CD4-positive, alpha-beta T cell (primary cell): Measurements from ENCODE around the gene WDFY2. TPM values are rescaled to one million over a fixed set of nuclear protein-coding genes. Genes with fewer than 3 reads are reported as not detected.

Experiments
- ATAC-seq: fragments of 200-7000 bp; cut with Tn5 transposase; one replicate; pipeline ENCODE4 v1.10.0; 2022; ENCODE audit warnings: mild to moderate bottlenecking; ENCODE audit not compliant: poor library complexity
- CTCF ChIA-PET: fragments of 350-600 bp; sonication (Branson Sonifier 250); formaldehyde crosslinking; loops from one replicate; lab custom pipeline; 2021; ENCODE audit warnings: antibody characterized with exemption, inconsistent platforms; lab: Charles Lee
- POLR2A ChIA-PET: fragments of 350-600 bp; sonication (Branson Sonifier 250); formaldehyde crosslinking; loops from one replicate; lab custom pipeline; 2021; ENCODE audit warnings: antibody characterized with exemption, inconsistent platforms; lab: Charles Lee
- DNase-seq, 14 experiments: peaks; one replicate each; pipeline ENCODE4 v3.0.0-alpha.2; 2013 to 2020; ENCODE audit warnings: mixed read lengths in 2 of 14
- H3K27ac ChIP-seq, 2 donors: one replicate each; pipeline versions ENCODE4 v1.5.1 to v1.7.0; 2013; ENCODE audit warnings: low read length in 2 of 2, low read depth in 1 of 2, mild to moderate bottlenecking in 1 of 2
- H3K27me3 ChIP-seq, 2 experiments: 1 replicate in 1 of 2; 2 replicates in 1 of 2; pipeline versions ENCODE4 v1.6.1 to v1.7.0; 2013; ENCODE audit warnings: low read length in 2 of 2, control low read depth in 1 of 2, mild to moderate bottlenecking in 1 of 2, moderate library complexity in 1 of 2; ENCODE audit not compliant: insufficient read depth in 2 of 2, control insufficient read depth in 1 of 2
- H3K36me3 ChIP-seq: one replicate; pipeline ENCODE4 v1.6.1; 2013; ENCODE audit warnings: low read length, control low read depth; ENCODE audit not compliant: insufficient read depth
- H3K4me1 ChIP-seq: one replicate; pipeline ENCODE4 v1.6.1; 2013; ENCODE audit warnings: low read length, control low read depth; ENCODE audit not compliant: insufficient read depth
- H3K4me3 ChIP-seq: one replicate; pipeline ENCODE4 v1.5.1; 2013; ENCODE audit warnings: mild to moderate bottlenecking, low read length, moderate library complexity
- H3K9me3 ChIP-seq, 2 experiments: 1 replicate in 1 of 2; 2 replicates in 1 of 2; pipeline versions ENCODE4 v1.6.1 to v1.7.0; 2013; ENCODE audit warnings: low read length in 2 of 2, mild to moderate bottlenecking in 2 of 2, control low read depth in 1 of 2, moderate library complexity in 1 of 2; ENCODE audit not compliant: control insufficient read depth in 1 of 2, insufficient read depth in 1 of 2
- H3K27ac Mint-ChIP-seq: one replicate; pipeline ENCODE4 v1.8.0; 2020; ENCODE audit warnings: mixed read lengths
- H3K27me3 Mint-ChIP-seq: one replicate; pipeline ENCODE4 v1.8.0; 2021; ENCODE audit warnings: mixed read lengths
- H3K36me3 Mint-ChIP-seq: one replicate; pipeline ENCODE4 v1.8.0; 2021; ENCODE audit warnings: low read depth, mixed read lengths
- H3K4me1 Mint-ChIP-seq: one replicate; pipeline ENCODE4 v1.8.0; 2021; ENCODE audit warnings: low read depth, mixed read lengths
- H3K4me3 Mint-ChIP-seq: one replicate; pipeline ENCODE4 v1.8.0; 2020; ENCODE audit warnings: mild to moderate bottlenecking, mixed read lengths
- H3K9me3 Mint-ChIP-seq: one replicate; pipeline ENCODE4 v1.8.0; 2020; ENCODE audit warnings: mixed read lengths
- intact Hi-C, 2 experiments: fragments of 100-400 bp; cut with DNase I in 1 of 2; cut with micrococcal nuclease in 1 of 2; formaldehyde crosslinking; loops; one replicate each; pipeline versions ENCODE4 v1.15.1 to v1.9.0; 2023 to 2025; cut with DNase I, micrococcal nuclease
- total RNA-seq, 174 experiments: library from RNA in 2 of 174; stranded (reverse) in 2 of 174; gene quantifications; one replicate each; pipeline ENCODE4 v1.2.3 and lab custom pipeline; 2021 to 2026
- TF ChIP-seq, protein P1 (sequence below): fragments of 200-600 bp; IDR thresholded peaks from one replicate; pipeline ENCODE4 v1.8.0; 2022; ENCODE audit warnings: antibody characterized with exemption, mild to moderate bottlenecking

The WDFY2 gene
- total RNA-seq, 2 experiments from 2014 or later = 21.4 to 21.9 TPM

DNA sequence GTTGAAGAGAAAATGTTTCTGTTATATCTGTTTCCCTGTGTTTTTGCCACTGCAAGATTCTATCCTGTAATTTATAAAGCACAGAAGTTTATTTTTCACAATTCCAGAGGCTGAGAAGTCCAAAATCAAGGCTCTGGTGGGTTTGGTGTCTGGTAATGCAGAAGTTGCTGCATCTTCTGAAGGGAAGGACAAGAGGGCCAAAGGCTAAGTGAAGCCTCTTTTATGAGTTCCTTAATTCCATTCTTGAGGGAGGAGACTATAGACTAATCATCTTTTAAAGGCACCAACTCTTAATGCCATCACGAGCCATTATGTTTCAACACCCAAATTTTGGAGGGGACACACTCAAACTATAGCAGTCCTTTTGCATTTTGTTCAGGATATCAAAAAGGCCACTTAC, 34.1 kb upstream of the WDFY2 start:
- Mint-ChIP-seq H3K27me3 (no peaks in the 10 kb centered on the region), H3K27ac (no peak overlapping the region), H3K36me3 (no peaks in the 10 kb centered on the region), H3K4me1 (no peaks in the 10 kb centered on the region), H3K9me3 (no peaks in the 10 kb centered on the region), H3K4me3 (no peak overlapping the region)
- ChIA-PET POLR2A (no interaction called here), CTCF (interaction anchor here (1.1 kb wide), 1 partner anchor 10 kb away, joined by 4 read pairs; no protein-coding TSS in a partner anchor)
- intact Hi-C loops = no loop called here
- TF ChIP-seq, protein P1, sequence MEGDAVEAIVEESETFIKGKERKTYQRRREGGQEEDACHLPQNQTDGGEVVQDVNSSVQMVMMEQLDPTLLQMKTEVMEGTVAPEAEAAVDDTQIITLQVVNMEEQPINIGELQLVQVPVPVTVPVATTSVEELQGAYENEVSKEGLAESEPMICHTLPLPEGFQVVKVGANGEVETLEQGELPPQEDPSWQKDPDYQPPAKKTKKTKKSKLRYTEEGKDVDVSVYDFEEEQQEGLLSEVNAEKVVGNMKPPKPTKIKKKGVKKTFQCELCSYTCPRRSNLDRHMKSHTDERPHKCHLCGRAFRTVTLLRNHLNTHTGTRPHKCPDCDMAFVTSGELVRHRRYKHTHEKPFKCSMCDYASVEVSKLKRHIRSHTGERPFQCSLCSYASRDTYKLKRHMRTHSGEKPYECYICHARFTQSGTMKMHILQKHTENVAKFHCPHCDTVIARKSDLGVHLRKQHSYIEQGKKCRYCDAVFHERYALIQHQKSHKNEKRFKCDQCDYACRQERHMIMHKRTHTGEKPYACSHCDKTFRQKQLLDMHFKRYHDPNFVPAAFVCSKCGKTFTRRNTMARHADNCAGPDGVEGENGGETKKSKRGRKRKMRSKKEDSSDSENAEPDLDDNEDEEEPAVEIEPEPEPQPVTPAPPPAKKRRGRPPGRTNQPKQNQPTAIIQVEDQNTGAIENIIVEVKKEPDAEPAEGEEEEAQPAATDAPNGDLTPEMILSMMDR = no peak
- DNase-seq (no peak), ATAC-seq (no peak)
- H3K36me3 ChIP-seq = no peaks in the 10 kb centered on the region
- H3K4me1 ChIP-seq = no peaks in the 10 kb centered on the region
- H3K9me3 ChIP-seq = no peaks in the 10 kb centered on the region
- no peak overlapping the region for H3K4me3 ChIP-seq
- H3K27ac ChIP-seq = no peak overlapping the region
- H3K27me3 ChIP-seq = no peaks in the 10 kb centered on the region

- ChIA-PET CTCF (interaction anchor here (1.1 kb wide), 1 partner anchor 11 kb away, joined by 4 read pairs; no protein-coding TSS in a partner anchor), POLR2A (no interaction called here)
- intact Hi-C loops = no loop called here
- Histone ChIP-seq H3K27ac (no peak overlapping the region), H3K4me1 (no peaks in the 10 kb centered on the region), H3K9me3 (no peaks in the 10 kb centered on the region), H3K4me3 (no peak overlapping the region), H3K36me3 (no peaks in the 10 kb centered on the region), H3K27me3 (no peaks in the 10 kb centered on the region)
- no peak for DNase-seq
- H3K27me3 Mint-ChIP-seq = no peaks in the 10 kb centered on the region
- no peaks in the 10 kb centered on the region for H3K9me3 Mint-ChIP-seq
- H3K27ac Mint-ChIP-seq = no peak overlapping the region
- no peaks in the 10 kb centered on the region for H3K4me1 Mint-ChIP-seq
- TF ChIP-seq, protein P1 = no peak
- H3K36me3 Mint-ChIP-seq = no peaks in the 10 kb centered on the region
- ATAC-seq = no peak
- no peak overlapping the region for H3K4me3 Mint-ChIP-seq
Observed at GRCh38 chr13:51551416-51551815, 32.8 kb upstream of the WDFY2 start.

DNA sequence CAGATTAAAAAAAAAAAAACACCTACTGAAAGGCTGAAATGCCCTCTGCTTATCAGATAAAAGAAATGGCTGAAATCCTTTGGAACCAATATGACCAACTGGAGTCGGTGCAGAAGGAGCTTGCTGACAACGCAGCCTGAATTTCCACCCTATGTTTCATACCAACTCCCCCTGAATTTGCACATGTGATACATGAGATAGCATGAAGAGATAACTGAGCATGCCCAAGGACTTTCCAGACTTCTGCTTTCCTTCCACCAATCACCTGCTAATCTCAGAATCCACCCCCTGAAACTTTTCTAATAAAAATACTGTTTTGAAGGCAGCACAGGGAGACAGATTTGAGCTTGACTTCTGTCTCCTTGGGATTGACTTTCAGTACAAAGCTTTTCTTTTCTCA, 32.2 kb upstream of the WDFY2 start:
- Mint-ChIP-seq H3K4me1 (no peaks in the 10 kb centered on the region), H3K9me3 (no peaks in the 10 kb centered on the region), H3K36me3 (no peaks in the 10 kb centered on the region), H3K4me3 (no peak overlapping the region), H3K27me3 (no peaks in the 10 kb centered on the region), H3K27ac (no peak overlapping the region)
- Histone ChIP-seq H3K4me1 (no peaks in the 10 kb centered on the region), H3K27ac (no peak overlapping the region), H3K36me3 (no peaks in the 10 kb centered on the region), H3K9me3 (no peaks in the 10 kb centered on the region), H3K4me3 (no peak overlapping the region), H3K27me3 (no peaks in the 10 kb centered on the region)
- TF ChIP-seq, protein P1 = no peak
- POLR2A ChIA-PET = interaction anchor here (0.6 to 0.7 kb wide), 2 partner anchors 44 to 98 kb away, joined by 3 read pairs; no protein-coding TSS in a partner anchor
- ATAC-seq = no peak
- CTCF ChIA-PET = interaction anchor here (1.0 kb wide), 1 partner anchor 15 kb away, joined by 3 read pairs; no protein-coding TSS in a partner anchor
- intact Hi-C loops = no loop called here
- DNase-seq = peak in 2 of 14 experiments; percentile 45 to 48
